Renal pelvis (tissue), 4 donors: ENCODE results near the gene CUEDC1. TPM values are rescaled to one million over a fixed set of nuclear protein-coding genes. Genes with fewer than 3 reads are reported as not detected.
"Not testable (repeated sequence)": the region's sequence is repeated elsewhere in the genome, so short reads cannot be mapped to it uniquely, and the experiment has no call there.

ENCODE experiments used
- DNase-seq: peaks from one replicate; pipeline ENCODE4 v3.0.0-alpha.2; 2013
- polyA plus RNA-seq, 3 donors: library from polyadenylated mRNA; unstranded; fragments of 120-200 nt; gene quantifications; one replicate each; pipeline ENCODE4 v1.2.1, GENCODE V29; 2013; ENCODE audit not compliant: insufficient read length in 3 of 3

CUEDC1 gene
- polyA plus RNA-seq, 3 donors = 45.1 to 51.0 (median 46.2) TPM

DNA sequence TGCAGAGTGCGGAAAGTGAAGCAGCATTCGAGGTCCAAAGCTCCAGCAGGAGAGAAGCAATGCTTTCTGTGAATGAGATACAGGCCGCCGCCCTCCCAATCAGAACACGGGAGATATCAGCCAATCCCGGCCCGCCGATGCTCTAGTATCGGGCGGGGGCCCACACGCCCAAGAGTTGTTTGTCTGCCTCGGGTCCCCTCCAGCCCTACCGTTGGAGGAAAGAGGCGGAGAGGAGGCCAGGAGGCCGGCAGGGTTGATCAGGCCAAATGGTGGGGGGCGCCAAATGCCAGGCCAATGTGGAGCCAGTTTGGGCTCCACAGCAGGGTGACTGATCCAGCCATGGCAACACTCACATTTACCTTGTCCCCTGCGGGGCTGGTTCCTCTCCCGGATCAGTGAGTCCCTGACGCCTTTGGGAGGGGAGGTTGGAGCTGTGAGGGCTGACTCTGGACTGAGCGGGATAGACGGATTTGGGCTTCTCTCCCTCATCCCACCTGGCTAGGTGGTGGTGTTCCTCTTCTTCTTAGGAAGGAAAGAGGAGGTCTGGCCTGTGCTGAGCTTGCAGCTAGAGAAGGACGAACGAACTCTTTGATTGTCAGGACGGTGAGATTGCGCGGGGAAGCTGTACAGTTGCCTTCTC lies 10.4 kb upstream of the CUEDC1 start:
- no peak for DNase-seq

DNA sequence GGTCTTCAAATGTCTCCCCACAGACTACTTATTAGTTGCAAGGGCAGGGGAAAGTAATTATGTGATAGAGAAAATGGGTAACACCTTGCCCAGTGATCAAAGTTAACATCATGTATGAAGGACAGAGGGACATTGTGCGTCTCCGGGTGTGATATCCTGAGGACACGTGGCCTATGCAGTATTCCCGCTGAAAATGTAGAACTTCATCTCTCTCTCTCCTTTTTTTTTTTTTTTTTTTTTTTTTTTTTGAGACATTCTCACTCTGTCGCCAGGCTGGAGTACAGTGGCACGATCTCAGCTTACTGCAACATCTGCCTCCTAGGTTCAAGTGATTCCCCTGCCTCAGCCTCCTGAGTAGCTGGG lies 7.9 kb upstream of the CUEDC1 start:
- no peak for DNase-seq

DNA sequence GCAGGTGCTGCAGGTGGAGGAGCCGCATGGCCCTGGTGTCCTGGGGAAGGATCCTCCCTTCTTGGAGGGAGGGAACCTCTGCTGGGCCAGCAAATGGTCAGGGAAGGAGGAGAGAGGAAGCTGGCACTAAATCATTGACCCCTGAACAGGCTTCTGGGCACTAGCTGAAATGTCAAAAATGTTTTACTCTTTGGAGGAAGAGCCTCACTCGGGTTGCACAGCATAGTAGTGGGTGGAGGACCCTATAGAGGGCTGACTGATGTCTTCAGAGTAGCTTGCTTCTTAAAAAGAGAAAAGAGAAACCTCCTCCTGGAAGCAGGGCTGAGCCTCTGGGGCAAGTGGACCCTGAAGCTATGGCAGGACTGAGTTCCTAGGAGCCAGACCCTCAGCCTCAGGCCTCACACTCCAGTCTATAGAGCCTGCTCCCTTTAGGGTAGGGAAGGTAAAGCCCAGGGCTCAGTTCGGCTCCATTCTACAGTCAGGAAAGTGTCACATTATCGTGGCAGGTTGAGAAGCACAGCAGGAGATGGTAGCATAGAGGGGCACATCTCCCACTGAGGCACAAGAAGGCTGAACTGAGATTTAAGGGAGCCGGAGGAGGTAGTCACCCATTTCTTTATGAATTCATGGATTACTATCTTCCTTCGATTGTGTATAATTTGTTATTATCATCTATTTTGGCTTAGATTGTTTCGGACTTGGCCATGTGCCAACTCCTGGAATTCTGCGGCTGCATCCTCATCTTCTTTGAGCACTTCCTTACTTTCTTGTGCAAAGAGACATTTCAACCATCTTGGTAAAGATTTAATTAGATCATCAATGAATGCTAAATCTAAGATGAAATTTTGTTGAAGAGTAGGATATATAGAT lies 7.3 kb upstream of the CUEDC1 start:
- no peak for DNase-seq

DNA sequence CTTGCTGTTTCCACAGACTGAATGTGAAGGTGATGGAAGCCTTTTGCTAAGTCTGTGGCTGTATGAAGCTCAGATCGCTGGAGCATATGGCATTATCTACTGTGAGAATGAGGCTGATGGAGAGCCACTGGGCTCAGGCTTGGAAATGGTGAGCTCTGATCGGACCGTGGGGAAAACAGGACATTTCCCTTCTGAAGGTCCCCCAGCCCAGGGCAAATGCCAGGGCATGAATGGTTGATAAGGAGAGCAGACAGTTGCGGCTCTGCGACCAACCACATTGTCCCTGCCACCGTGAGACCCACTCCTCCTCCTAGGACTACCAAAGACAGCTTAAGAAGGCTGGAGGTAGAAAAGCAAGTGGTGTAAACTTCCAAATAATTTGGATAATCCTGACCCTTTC lies 4.7 kb upstream of the CUEDC1 start:
- DNase-seq = no peak

DNA sequence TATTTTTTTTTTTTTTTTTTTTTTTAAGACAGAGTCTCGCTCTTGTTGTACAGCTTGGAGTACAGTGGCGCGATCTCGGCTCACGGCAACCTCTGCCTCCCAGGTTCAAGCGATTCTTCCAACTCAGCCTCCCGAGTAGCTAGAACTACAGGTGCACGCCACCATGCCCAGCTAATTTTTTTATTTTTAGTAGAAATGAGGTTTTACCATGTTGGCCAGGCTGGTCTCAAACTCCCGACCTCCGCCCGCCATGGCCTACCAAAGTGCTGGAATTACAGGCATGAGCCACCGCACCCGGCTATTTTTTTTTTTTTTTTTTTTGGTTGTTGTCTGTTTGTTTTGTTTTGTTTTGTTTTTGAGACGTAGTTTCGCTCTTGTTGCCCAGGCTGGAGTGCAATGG lies 3.2 kb upstream of the CUEDC1 start:
- not testable (repeated sequence) for DNase-seq

DNA sequence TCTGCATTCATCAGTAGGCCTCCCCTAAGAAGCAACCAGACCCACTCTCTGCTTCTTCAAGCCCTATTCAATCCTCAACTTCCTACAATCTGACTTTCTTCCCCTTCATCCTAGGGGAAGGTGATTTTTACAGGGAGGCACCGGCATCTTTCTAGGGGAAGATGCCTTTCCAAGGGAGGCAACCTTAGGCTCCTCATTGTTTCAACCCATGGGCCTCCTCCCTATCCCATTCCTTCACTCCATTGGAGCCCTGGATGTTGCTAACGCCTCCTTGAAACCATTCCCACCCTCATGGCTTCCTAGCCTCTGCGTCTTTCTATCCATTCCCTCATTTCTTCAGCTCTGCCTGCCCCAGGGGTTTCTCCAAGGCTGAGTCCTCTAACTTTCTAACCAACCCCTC lies 2.7 kb upstream of the CUEDC1 start:
- no peak for DNase-seq

DNA sequence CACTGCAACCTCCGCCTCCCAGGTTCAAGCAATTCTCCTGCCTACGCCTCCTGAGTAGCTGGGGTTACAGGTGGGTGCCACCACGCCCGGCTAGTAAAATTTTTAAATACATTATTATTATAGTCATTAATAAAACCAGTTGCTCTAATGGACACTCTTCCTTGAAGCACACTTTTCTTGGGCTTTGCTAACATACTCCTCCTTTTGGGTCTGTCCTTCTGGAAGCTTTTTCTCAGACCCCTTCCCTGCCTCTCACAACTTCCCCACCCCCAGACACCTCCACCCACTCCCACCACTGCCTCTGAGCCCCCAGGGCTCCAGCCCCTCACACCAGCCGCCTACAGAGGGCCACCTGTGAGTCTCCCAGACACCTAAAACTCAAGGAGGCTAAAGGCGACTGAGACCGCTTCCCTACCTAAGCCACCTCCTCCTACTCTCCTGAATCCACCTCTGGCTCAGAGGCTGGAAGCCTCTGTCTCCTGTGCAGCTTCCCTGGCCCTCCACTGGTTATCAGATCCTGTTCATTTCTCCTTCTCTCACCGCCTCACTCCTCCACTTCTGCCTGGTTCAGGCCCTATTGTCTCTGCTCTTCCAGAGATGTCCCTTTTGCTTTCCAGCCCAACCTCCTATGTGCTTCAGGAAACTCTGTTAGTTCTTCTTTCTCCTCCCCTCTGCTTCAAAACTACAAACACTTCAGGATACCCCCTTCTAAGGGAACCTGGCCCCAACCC lies 2.1 kb upstream of the CUEDC1 start:
- no peak for DNase-seq

DNA sequence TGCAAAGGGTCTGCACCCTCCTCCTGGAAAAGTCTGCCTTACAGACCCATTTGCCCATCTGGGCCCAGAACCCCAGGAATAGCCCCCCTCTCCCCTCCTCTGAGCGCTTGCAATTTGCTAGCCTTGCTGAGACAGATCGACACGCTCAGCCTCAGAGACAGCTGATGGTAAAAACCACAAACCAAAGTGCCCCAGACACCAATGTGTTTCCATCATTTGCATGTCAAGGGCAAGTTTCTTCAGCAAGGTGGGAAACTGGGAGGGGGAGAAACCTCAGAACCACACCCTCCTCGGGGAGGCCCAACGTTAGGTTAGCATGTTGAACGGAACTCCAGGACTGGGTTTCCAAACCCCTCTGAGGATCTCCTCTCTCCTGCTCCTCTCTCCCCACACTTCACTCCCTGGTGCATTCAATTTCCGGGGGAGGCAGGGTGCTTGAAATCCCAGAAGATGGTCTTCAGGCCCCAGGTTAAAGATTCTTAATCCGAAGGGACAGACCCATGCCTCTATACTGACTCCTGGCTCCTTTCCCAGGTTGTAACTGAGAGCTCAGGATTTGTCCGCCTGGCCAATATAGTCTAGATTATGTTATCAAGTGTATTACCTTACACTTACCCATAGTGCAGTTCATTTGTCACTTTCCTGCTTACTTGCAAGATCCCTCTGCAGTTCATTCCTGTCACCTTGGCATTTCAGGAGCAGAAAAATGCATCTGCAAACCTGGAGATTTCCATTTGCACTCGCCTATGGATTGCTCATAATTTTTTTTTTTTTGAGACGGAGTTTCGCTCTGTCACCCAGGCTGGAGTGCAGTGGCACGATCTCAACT lies 1.3 kb upstream of the CUEDC1 start:
- DNase-seq = no peak

DNA sequence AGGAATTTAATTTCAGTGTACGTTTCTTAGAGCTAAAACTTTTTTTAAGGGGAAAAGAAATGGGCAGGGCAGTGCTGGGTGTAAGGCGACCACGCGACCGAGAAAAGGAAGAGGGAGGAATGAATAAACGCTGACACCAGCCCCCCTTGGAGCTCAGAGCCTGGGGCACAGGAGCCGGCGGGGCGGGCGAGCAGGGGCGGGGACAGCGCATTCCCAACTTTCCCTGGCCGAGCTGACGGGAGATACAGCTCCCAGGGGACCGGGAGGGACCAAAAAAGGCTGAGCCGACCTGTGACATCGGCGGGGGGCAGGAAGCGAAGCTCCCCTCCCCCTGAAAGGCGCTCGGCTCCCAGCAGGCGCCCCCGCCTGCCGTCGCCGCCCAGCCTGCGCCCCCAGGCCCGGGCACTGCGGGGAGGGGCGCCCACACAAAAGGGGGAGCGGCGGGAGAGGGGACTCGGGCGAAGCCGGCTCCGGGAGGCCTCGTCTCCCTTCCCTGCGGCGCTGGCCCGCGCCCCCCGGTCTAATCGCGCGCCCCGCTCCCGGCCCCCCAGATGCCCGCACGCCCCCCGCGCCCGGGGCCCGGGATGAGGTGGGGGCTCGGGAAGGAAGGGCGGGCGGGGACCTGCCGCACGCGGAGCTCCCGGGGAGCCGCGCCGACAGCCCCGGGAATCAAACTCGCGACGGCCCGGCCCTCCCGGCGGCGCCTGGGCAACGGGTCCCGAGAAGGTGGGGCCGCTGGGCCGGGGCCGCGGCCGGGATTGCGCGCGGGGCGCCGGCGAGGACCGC lies 622 bp downstream of the CUEDC1 start:
- peak; percentile 79 for DNase-seq

DNA sequence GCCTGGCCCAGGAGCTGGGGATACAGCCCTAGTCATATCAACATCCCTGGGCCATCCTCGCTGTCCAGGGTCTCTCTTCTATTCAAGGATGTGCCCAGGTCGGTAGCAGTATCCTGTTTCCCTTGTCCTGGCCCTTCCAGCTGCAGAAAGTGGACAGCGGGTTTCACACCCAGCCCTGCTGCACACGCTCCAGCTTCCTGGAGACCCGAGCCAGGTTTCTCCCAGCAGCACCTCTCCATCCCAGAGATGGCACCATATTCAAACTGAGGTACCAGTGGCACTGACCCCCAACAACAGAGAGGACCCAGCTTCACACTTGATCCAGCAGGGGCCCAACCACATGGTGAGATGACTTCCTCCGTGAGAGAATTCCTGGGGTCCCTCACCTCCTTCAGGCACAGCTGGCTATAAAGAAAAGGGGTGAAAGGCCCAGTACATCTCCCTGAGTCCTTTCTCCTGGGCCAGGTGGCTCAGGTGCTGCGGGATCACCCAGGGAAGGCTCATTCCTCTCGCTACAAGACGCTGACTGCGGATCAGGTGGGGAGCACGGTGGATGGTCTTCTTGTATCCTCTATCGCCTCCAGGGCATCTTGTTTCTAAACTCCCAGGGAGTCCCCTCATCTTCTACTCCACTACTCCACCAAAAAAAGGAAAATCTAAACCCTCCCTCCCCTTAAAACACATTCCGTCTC lies 1.4 kb downstream of the CUEDC1 start:
- no peak for DNase-seq

DNA sequence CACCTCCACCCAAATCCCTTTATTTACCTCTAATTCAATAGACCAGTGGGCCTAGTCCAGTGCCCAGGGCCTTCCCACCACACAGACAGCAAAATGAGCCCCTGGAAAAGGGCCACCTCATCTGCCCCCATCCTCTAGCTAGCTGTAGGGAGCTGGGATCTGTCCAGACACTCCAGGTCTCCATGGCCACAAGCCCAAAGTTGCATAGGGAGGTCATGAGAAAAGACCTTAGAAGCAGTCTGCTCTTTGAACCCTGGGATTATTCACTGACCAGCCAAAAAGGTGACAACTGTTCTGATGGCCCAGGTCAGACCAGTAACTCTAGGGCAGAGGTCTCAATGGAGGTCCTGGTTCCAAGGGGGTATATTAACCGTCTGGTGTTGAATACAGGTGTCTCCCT lies 2.0 kb downstream of the CUEDC1 start:
- no peak for DNase-seq

DNA sequence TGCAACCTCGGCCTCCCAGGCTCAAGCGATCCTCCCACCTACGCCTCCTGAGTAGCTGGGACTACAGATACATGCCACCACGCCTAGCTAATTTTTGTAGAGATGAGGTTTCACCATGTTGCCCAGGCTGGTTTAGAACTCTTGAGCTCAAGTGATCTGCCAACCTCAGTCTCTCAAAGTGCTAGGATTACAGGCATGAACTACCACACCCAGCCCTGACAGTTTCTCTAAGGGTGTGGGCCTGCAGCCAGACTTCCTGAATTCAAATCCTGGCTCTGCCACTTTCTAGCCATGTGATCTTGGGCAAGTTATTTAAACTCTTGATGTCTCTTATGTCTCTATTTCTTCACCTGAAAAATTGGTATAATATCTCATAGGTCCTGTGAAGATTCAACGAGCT lies 5.6 kb downstream of the CUEDC1 start:
- DNase-seq = no peak

DNA sequence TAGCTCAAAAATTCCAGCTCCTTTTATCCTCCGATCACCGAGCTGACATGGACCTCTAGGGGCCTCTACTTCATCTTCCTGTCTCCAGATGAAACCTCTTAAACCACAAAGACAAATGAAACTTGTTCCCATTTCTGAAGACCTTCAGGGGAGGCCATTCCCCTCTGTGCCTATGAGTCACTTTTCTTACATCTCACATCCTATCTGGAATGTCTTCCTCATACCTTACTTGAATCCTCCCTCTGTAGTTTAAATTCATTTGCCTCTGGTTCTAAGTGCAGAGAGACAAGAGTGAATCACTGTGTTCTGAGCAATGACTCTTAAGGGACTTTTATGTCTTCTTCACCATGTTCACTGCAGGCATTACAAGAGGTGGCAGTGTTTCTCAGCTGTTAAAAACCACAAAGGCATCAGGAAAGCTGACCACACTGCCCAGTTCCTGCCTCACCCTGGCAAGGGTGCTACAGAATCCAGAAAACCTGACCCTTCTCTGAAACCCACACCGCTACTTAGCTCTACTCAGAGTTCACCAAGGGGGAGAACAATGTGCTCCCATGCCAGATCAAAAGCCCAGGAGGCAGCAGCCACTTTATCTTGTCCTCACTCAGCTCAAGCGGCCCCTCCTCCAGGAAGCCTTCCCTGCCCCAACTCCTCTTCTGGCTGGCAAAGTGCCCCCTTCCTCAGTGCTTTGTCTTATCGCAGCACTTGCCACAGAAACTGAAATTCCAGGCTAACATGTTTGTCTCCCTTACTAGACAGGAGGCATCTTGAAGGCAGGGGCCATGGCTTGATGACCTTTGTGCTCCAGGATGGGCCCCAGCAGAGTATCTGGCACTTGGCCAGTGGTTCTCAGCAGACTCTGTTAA lies 6.4 kb downstream of the CUEDC1 start:
- DNase-seq = no peak

DNA sequence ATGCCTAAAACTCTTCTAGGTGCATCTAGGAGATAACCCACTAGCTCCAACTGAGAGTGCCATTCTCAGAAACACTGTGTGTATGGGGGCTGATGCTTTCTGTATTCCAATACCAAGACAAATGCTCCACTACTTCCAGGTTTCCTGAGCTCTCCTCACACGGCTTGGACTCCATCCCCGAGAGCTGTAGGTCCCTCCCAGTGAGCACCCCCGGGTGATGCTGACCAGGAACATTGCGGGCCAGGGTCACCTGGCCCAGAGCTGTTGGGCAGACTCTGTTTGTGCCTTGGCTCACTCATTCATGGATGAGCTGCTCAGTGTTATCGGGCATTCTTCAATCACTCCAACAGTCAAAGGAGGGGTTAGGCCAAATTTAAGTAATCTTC lies 7.0 kb downstream of the CUEDC1 start:
- DNase-seq = no peak

DNA sequence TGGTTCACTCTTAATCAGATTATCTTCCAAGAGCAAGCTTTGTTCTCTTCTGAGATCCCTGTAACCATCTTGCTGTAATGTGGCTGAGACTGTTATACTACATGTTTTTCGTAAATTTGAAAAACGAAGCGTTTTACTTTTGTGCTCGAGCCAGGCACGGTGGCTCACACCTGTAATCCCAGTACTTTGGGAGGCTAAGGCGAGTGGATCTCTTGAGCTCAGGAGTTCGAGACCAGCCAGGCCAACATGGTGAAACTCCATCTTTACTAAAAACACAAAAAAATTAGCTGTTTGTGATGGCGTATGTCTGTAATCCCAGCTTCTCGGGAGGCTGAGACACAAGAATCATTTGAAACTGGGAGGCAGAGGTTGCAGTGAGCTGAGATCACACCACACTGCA lies 7.8 kb downstream of the CUEDC1 start:
- no peak for DNase-seq

DNA sequence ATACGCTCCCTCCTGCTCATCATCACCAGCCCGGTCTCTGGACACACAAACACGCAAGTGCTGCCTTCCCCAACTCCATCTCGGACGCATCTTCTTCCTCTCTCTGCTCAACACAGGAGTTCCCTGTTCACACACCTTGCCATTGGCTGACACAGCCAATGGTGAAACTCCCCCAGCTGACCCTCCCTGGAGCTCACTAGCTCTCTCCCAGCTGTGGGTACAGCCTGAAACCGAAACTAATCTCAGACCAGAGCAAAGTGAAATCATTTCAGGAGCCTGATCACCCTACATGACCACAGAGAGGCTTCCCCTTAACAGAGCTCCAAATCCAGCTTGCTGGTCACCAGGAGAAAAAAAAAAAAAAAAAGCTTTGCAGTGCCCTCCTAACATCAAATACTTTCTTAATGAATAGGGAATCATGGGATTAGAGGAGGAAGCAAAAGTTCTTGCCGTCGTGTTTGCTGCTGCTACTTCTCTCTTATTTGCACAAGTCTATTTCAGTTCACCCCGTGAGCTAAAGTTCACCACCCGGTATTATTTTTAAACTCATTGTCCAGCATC lies 8.3 kb downstream of the CUEDC1 start:
- no peak for DNase-seq

DNA sequence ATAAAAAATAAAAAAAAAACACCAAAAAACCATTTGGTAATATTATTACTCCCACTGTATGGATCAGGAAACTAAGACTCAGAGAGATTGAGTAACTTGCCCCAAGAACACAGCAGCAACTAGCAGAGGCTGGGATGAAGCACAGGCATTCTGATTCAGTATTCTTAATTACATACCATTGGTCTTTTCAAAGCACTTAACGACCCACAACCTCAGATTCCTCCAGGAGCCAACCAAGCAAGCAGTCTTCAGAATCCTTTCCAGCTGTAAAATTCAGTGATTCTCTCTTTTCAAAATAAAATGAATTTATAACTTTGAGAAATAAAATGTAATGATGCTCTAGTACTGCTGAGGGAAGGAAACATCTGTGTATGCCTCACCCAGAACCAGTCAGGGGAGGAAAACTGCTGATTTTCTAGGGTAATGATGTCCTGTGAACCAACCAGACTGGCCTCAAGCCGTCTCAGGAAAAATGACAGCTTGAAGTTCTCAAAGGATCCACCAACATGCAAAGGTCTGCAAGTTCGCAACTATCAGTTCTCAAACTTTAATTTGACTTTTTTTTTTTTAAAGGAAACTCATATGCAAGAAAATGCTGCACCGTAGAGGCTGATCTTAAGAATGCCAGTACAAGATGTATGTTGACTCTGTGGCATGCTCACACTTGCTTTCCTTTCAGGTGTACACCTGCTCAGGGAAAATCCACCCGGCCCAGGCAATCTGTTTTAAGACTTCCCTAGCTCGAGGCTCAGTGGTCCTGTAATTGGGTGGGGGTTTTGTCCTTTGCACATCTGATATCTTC lies 9.0 kb downstream of the CUEDC1 start:
- no peak for DNase-seq

DNA sequence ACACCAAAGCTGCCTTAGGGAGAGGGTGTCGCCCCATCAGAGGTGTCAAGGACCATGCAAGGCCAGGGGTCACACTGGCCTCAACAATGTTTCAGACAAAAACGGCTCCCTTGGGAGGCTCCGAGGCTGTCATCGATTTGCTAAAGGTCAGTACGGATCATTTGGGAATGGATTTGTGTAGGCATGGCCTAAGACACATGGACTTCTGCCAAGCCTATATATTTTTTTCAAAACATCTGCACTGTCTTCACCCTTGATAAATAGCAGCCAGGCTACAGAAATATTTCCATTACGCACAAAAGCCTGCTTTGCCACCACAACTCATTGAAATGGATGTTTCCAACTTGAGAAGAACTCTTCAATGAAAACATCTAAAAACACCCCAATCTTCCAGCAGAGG lies 10.3 kb downstream of the CUEDC1 start:
- no peak for DNase-seq
